ENCODE measurements around the gene CYTH3.
"Not testable (repeated sequence)": the region's sequence is repeated elsewhere in the genome, so short reads cannot be mapped to it uniquely, and the experiment has no call there.

Gene CYTH3

DNA sequence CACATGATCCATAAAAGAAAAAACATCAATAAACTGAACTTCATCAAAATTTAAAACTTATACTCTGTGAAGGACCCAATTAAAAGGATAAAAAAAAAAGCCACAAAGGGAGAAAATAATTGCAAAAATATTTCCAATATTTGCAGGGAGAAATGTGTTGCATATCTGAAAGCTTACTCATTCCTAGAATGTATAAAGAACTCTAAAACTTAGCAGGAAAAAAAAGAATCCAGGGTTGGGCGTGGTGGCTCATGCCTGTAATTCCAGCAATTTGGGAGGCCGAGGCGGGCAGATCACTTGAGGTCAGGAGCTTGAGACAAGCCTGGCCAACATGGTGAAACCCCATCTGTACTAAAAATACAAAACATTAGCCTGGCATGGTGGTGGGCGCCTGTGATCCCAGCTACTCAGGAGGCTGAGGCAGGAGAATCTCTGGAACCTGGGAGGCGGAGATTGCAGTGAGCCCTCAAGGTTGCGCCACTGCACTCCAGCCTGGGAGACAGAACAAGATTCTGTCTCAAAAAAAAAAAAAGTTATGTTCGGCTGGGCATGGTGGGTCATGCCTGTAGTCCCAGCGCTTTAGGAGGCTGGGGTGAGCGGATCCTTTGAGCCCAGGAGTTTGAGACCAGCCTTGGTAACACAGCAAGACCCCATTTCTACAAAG lies 11.1 kb upstream of the CYTH3 start:
- not testable (repeated sequence) for DNase-seq (ENCODE audit: low read depth)

DNA sequence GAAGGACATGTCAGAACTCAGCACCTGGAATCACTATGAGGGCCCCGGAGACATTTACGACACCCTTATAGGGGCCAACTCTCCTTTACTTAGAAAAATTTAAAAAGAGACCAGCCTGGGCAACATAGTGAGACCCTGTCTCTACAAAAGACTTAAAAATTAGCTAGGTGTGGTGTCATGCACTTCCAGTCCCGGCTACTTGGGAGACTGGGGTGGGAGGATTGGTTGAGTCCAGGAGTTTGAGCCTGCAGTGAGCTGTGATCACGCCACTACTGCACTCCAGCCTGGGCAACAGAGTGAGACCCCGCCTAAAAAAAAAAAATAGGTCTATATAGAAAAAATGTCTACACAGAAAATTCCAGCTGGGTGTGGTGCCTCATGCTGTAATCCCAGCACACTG lies 7.5 kb upstream of the CYTH3 start:
- DNase-seq (ENCODE audit: low read depth) = no peak

DNA sequence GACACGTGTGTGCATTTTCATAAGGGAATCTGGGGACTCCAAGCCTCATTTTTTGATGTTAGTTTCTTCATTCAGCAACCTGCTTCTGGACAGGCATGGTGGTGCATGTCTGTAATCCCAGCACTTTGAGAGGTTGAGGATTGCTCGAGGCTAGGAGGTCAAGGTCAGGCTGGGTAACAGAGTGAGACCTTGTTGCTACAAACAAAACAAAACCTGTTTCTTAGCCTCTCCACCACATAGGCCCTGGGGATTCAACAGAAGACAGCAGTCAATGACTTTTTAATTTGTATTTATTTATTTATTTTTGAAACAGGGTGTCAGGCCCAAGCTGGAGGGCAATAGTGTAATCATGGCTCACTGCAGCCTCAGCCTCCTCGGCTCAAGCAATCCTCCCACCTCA lies 6.9 kb upstream of the CYTH3 start:
- no peak for DNase-seq (ENCODE audit: low read depth)

DNA sequence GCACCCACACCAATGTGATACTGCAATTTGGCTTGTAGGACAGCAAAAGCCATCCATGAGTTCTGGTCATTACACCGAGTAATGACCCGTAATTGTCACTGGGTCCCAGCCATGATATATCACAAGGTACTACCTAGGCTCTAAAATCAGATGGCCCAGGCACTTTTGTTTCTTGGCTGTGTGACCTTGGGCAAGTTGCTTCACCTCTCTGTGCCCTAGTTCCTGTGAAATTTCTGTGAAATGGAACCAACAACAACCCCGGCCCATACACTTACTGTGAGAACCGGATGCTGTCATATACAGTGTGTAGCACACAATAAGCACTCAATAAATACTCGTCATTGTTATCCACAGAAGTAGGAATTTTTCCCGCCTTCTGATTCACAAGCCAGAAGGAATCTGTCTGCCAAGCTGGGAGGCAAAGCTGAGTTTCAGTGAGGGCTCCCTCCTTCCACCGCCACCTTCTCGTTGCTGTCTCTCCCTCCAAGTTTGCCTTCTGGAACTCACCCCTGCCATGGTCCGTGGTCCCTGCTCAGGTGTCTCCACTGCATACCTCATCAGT lies 6.4 kb upstream of the CYTH3 start:
- no peak for DNase-seq (ENCODE audit: low read depth)

DNA sequence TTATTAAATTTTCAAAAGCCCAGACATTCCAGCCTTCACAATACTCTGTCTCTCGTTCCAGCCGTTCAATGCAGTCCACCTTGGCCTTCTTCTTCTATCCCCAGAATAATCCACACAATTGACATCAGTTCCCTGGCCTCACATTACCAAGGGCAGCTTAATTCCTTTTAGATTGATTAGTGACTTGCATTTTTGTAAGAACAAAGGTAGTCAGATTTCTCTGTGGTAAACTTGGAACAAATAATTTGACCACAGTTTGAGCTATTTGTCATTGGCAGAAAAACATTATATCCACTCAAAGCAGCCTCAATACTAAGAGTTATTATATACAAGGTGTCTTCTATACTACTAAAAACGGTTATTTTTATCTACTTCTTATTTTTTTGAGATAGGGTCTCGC lies 5.1 kb upstream of the CYTH3 start:
- no peak for DNase-seq (ENCODE audit: low read depth)

DNA sequence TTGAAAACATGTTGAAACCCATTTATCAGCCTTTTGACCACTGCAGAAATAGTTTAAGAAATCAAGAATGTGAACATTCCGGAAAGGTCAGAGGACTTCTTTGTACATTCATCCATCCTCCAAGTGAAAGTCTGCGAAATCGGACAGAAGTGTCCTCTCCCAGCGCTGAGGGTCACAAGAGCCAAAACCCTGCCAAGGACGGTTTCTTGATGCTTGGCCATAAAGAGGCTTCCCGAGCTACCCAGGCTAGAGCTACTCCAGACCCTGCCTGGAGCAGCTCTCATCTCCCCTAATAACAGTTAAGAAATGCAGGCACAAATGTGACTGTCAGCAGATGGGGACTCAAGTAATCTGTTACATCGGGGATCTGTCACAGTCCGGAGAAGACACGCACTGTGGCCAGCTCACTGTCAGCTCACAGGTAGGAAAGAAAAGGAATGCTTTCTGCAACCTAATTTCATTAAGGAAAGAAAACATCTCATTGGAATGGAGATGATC lies 4.5 kb upstream of the CYTH3 start:
- no peak for DNase-seq (ENCODE audit: low read depth)

DNA sequence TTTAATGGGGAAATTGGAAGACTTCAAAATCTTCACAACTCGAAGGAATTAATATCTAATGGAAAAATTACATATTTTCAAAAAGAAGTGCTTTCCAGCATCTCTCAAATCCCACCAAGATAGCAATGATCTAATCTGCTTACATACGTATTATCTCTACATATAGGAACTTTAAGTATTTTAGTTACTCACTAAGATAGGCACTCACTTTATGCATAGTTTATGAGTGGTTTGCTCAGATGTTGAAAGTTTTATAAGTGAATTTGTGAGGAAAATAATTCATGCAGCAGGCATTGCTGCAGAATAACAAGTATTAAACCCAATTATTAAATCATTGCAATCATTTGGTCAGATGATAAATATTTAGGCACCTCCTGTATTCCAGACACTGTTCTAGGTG lies 2.3 kb upstream of the CYTH3 start:
- no peak for DNase-seq (ENCODE audit: low read depth)

DNA sequence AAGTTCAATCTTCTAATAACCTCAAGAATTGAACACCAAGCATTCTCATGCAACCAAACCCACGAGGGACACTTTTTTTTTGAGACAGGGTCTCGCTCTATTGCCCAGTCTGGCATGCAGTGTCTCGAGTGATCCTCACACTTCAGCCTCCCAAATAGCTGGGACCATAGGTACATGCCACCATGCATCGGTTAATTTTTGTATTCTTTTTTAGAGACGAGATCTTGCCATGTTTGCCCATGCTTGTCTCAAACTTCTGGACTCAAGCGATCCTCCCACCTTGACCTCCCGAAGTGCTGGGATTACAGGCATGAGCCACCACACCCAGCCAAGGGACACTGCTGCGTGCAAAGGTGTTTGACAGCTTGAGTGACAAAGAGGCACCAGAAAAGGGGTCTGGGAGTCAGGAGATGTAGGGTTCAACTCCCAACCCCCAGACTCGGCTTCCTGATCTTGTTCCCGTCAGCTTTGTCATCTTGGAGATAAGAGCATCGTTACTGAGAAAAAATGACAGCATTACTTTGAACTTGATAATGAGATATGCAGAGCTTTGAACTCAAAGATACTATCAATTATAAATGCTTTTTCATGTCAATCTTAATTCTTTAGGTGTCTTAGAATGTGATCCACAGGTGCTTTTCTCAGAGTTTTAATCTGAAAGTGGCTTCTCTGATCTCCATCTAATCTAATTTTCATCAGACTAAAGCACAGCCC lies 1.6 kb upstream of the CYTH3 start:
- DNase-seq (ENCODE audit: low read depth) = no peak

DNA sequence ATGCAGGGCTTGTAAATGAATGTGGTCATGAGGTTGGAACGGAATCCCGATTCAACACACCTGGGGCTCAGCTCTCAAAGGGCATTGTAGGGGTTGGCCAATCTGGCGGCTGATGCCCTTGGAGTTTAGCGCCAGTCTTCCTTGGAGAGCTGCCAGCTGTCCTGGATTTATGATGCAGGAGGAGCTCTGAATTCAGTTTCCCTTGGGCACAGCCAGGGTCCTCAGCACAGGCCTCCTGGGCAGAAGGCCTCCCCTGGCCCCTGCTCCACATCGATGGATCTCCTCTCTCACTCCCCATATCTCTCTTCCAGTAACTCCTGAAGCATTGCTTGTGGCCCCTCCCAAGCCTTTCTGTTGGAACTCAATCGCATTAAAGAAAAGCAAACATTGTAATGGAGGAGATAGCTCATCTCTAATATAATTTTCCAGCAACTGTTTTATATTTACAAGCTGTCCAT lies 985 bp upstream of the CYTH3 start:
- DNase-seq (ENCODE audit: low read depth) = no peak

DNA sequence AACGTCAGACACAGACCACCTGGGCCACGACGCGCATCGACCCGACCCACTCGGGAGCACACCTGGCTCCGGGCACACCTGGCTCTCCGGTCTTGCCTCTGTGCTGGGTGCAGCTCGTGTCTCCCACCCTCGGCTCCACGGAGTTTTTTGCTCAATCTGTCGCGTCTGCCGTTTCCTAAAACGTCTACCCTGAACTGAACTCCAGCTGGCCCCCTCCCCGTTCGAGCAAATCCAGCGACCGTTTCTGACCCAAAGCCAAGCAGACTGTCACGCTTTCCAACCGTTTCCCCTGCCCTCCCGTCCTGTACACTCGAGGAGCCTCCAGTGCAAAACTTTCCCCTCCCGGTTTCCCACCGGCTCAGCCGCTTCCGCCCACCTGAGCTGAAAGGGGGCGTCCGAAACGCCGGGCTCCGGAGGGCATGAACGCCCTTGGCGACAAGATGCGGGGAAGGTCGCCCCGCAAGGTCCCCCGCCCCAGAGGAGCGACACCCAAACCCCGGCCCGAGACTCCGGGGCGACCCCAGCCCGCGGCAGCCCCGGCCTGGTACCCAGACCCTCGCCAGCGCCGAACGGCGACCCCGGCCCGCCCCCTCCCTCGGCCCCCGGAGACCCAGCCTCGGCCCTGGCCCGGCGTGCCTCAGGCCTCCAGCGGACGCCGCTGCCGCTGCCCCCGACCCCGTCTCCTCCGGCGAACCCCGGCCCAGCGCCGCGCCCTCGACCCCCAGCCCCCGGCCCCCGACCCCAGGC lies 557 bp downstream of the CYTH3 start:
- DNase-seq (ENCODE audit: low read depth) = no peak

DNA sequence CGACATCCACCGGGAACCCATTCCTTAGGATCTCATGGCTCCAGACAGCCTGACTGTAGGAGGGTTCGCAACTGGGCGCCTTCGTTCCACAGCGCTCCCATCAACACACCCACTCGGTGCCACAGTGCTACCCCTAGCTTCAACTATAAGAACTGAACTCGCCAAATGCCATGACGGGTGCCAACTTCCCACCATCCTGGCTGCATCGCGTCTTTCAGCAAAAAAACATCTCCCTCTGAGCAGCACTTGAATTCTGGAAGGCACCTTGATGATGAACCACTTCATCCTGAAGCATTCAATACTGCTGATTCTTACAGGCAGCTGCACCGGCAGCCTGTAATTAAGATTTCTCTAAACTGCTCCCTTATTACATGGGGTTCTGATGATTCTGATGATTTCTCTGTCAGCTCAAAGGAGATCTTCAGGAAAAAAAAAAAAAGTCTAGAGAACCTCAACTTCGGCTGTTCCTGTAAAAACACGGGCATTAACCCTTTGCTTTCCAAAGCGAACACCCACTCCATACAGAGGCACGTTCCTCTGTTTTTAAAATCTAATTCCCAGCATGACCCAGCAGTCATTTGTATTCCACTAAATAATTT lies 1.3 kb downstream of the CYTH3 start:
- DNase-seq (ENCODE audit: low read depth) = peak; percentile 20

DNA sequence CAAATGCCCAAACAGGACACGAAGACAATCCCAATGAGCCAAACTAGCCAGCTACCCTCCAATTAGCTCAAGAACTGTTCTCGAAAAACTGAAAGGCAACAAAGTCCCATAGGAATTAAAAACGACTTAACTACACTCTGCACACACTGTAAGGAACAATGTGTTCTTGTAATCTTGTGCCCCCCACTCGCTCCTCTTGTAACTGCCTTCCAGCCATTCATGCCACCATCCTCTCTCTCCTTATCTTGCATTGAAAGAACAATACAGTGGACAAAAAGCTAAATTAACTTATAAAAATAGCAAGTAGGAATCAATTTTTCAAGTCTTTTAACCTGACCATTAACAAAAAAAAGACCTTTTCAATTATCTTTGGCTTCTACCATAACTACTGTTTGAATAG lies 2.9 kb downstream of the CYTH3 start:
- no peak for DNase-seq (ENCODE audit: low read depth)

DNA sequence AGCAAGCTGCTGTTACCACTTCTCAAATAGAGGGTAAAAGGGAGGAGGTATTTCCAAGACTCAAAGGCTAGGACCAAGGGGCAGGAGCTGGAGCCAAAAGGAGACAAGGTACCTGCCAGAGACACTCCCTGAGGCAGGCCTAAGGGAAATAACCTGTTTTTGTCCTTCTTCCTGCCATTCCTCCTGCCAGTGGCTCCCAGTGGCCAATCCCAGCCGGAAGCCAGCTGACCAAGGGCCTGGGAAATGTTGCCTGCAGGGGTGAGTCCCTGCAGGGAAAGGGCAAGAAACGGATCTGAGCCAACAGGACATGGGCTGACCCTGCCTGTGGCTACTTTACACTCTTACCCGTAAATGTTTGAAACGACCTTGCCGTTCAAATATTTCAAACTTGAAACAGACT lies 3.5 kb downstream of the CYTH3 start:
- DNase-seq (ENCODE audit: low read depth) = no peak

DNA sequence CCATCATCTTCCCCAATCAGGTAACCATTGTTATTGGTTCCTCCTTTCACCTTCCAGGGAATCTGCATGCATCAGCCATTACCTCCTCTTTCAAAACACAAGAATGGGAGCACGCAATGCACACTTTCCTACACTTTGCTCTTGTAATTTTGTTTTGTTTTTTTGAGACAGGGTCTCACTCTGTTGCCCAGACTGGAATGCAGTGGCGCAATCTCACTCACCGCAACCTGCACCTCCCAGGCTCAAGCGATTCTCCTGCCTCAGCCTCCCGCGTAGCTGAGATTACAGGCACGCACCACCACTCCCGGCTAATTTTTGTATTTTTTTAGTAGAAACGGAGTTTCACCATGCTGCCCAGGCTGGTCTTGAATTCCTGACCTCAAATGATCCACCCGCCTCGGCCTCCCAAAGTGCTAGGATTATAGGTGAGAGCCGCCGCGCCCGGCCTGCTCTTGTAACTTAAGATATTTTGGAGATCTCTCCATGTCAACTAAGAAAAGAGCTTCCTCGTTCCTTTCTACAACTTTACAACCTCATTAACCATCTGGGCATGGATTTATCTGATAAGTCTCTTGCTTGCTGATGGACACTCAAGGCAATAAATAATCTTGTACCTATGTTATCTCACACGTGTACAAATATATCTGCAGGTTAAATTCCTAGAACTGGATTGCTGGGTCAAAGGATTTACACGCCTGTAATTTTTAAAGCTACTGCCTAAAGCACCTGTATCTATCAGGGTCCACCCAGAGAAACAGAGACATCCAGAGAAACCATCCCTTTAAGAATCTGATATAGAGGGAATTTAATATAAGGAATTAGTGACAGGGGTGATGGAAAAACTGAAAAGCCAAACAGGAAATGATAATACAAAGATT lies 4.2 kb downstream of the CYTH3 start:
- no peak for DNase-seq (ENCODE audit: low read depth)

DNA sequence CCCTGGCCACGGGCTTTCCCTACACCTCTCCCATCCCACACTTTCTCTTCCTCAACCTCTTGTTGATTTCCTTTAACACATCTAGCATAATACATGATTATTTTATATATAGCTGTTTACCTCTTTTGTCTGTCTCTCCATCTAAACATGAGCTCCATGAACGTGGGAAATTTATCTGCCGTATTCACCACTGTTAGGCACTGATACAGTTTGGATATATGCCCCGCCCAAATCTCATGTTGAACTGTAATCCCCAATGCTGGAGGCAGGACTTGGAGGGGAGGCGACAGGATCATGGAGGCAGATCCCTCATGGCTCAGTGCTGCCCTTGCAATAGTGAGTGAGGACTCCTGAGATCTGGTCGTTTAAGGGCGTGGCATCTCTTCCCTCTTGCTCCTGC lies 5.7 kb downstream of the CYTH3 start:
- DNase-seq (ENCODE audit: low read depth) = no peak

DNA sequence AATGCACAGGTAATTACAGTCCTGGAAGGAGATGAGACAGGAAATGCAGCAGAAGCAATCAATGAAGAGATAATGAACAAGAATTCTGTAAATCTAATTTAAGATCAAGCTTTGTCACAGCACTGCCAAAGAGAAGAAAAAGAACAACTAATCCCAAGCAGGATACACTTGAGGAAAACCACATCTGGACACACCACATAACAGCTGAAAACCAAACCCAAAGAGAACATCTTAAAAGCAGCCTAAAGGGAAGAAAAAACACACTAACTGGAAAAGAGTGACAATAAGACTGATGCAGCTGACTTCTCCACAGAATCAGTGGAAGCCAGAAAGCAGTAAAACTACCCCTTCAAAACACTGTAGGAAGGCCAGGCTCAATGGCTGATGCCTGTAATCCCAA lies 10.2 kb downstream of the CYTH3 start:
- no peak for DNase-seq (ENCODE audit: low read depth)

DNA sequence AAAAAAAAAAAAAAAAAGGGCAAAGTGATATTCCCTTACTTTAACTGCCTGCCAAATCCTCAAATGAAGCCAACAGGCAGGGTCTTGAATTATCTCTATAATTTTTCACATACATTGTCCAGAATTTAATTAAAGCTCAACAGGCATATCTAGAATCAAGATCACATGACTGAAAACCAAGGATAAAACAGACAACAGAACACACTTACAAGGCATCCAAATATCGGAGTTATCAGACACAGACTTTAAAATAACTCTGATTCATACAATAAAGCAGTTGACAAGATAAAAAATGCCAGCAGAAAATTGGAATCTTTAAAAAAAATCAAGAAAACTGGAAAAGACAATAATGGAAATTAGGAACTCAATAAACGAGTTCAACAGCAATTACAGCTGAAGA lies 10.7 kb downstream of the CYTH3 start:
- DNase-seq (ENCODE audit: low read depth) = no peak

DNA sequence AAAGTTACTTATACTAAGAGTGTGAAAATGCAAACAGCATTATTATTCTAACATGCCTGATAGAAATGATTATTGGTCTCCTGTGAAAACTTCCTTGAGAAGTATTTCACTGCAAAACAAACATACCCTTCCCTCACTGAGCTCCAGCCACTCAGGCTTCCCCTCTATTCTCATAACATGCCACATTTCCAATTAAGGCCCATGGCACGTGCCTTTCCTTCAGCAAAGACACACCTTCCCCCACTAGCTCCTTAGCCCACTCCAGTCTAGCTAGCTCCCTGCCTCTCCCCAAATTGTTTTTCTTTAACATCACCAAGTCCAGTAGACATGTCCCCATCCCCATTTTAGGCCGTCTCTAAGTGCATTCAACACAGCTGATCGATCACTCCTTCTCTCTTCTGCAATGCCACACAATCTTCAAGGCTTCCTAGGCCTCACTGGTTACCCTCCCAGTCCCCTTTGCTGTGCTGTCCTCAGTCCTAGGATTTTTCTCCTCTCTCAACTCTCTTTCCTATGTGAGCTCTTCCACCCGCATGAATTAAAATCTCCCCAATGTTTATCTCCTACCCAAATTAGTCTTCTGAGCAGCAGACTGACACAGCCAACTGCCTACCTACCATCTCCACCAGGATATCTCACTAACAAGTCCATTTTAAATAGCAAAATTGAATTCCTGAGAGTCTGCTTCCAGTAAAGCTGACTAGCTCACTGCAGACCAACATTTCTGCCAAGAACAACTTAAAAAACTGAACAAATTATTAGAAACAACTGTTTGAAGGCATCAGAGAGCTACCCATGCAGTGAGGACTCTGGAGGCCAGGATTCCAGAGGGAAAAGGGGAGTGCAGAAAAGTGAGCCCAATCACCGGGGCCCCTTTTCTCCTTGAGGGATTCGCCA lies 11.9 kb downstream of the CYTH3 start:
- DNase-seq (ENCODE audit: low read depth) = no peak

DNA sequence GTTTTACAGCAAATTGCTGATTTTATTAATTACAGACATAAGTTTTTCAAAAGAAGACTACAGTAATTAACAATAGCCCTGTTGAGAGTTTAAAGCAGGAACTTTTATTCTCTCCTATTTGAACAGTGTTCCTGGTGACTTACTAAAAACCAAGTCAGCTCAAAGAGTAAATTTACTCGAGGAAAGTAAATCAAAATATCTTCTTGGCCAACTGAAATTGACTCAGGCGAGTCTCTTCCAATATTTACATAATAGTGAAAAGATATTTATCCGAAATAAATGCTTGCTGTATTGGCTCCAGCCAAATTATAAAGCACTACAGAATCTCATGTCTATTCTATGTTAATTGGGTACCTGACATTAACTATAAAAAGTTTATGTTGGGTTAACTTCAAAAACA lies 13.2 kb downstream of the CYTH3 start:
- DNase-seq (ENCODE audit: low read depth) = no peak

DNA sequence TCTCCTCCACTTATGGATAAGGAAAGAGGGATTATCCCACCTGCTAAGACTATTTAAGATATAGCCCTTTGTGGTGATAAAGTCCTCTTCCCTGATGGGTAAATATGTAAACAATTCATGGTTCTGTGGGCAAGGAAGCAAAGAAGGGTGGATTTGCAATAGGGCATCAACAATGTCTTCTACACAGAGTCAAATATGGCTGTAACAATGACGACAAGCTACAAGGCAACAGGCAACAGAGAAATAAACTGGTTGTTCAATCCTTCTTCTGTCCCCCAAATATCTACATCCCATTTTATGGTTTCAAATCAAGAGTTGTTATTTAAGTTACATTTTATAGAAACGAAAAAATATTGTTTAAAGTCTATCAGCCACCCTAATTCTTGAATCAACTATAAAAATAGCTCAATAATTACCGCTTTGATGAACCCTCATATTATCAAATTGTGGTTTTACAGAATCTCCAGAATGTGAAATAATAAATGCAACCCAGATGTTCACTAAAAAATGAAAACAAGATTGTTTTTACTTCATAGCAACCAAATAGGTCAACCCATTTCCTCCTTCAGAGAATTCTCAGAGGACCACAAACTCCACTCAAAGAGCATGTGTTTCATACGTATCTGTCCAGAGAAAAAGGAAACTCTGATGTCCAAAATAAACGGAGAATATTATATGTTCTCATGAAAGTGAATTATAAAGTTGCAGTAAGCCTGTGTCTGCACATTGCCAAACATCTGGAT lies 13.8 kb downstream of the CYTH3 start:
- DNase-seq (ENCODE audit: low read depth) = no peak

Measured in stimulated activated CD4-positive, alpha-beta T cell treated with anti-CD3 and anti-CD28 coated beads, Interleukin-2, amount 100 ng/mL, for 4 hours (primary cell).